GM12878 (cell line): Measurements from ENCODE around the gene ZDHHC9. TPM values are rescaled to one million over a fixed set of nuclear protein-coding genes. Genes with fewer than 3 reads are reported as not detected.

Experiments used
- ATAC-seq: fragments of 200-7000 bp; cut with Tn5 transposase; 3 replicates; pipeline ENCODE4 v1.9.1; 2020; ENCODE audit warnings: mild to moderate bottlenecking, moderate library complexity
- BruUV-seq: library from RNA; stranded (reverse); fragments of 400-500 nt; replicated peaks from 2 replicates; lab custom pipeline; 2021; lab: Mats Ljungman, UMichigan
- CTCF ChIA-PET: fragments of 300-600 bp; sonication (Branson Sonifier 250); formaldehyde crosslinking; extraction: SDS; loops from one replicate; lab custom pipeline; 2021; ENCODE audit warnings: inconsistent platforms; lab: Yijun Ruan, JAX
- POLR2A ChIA-PET: fragments of 350-600 bp; formaldehyde crosslinking; extraction: SDS; loops from one replicate; lab custom pipeline; 2021; ENCODE audit warnings: inconsistent platforms; lab: Charles Lee
- RAD21 ChIA-PET: fragments of 300-600 bp; sonication (Branson Sonifier 250); formaldehyde crosslinking; loops from one replicate; lab custom pipeline; 2023; ENCODE audit warnings: antibody characterized with exemption; ENCODE audit not compliant: unreplicated experiment; lab: Charles Lee
- SMC1A ChIA-PET: fragments of 300-600 bp; sonication (Branson Sonifier 250); formaldehyde crosslinking; loops from one replicate; lab custom pipeline; 2023; ENCODE audit not compliant: unreplicated experiment, uncharacterized antibody; lab: Charles Lee
- DNase-seq: peaks from one replicate; pipeline ENCODE4 v3.0.0-alpha.2; 2011; ENCODE audit warnings: low read depth, low spot score
- FAIRE-seq: peaks from 3 replicates; lab custom pipeline; 2011; peaks lifted over from hg19 to GRCh38; lab: Jason Lieb, UNC
- H2AFZ ChIP-seq: 2 replicates; pipeline ENCODE4 v1.6.0; 2011; ENCODE audit warnings: low read depth, low read length, control low read depth; ENCODE audit not compliant: control insufficient read depth
- H3K27ac ChIP-seq: 2 replicates; pipeline ENCODE4 v1.5.1; 2011; ENCODE audit warnings: control low read depth; ENCODE audit not compliant: control insufficient read depth, insufficient read depth
- H3K27me3 ChIP-seq, 2 experiments: replicated peaks in 1 of 2; 2 replicates each; pipeline versions ENCODE4 v1.6.0 to v1.6.1; 2011; ENCODE audit warnings: low read length in 1 of 2; ENCODE audit not compliant: control insufficient read depth in 2 of 2, insufficient read depth in 2 of 2
- H3K36me3 ChIP-seq, 2 experiments: 2 replicates each; pipeline ENCODE4 v1.5.1; 2011; ENCODE audit warnings: low read length in 1 of 2; ENCODE audit not compliant: control insufficient read depth in 2 of 2, insufficient read depth in 2 of 2
- H3K4me1 ChIP-seq: 2 replicates; pipeline ENCODE4 v1.6.1; 2011; ENCODE audit warnings: mild to moderate bottlenecking, low read length, moderate library complexity, mixed read lengths; ENCODE audit not compliant: control insufficient read depth, insufficient read depth
- H3K4me2 ChIP-seq: 2 replicates; pipeline ENCODE4 v1.6.0; 2011; ENCODE audit warnings: control low read depth; ENCODE audit not compliant: control insufficient read depth, insufficient read depth
- H3K4me3 ChIP-seq: fragments of 200-600 bp; sonication (generic); 2 replicates; pipeline ENCODE4 v1.5.1; 2016
- H3K79me2 ChIP-seq: 2 replicates; pipeline ENCODE4 v1.6.0; 2011; ENCODE audit warnings: low read length; ENCODE audit not compliant: control insufficient read depth, insufficient read depth
- H3K9ac ChIP-seq: 2 replicates; pipeline ENCODE4 v1.8.0; 2011; ENCODE audit warnings: low read length, control low read depth, mixed read lengths; ENCODE audit not compliant: control insufficient read depth, insufficient read depth
- H3K9me3 ChIP-seq: replicated peaks from 3 replicates; pipeline ENCODE4 v1.5.1; 2011; ENCODE audit warnings: mild to moderate bottlenecking, low read length; ENCODE audit not compliant: control insufficient read depth, insufficient read depth
- H4K20me1 ChIP-seq: 2 replicates; pipeline ENCODE4 v1.6.0; 2011; ENCODE audit not compliant: control insufficient read depth, insufficient read depth
- BHLHE40 ChIP-seq, 2 experiments: fragments of 450-650 bp in 1 of 2; IDR thresholded peaks; 2 replicates each; pipeline ENCODE4 v1.6.1; 2011 to 2017; ENCODE audit warnings: low read depth in 2 of 2, borderline replicate concordance in 1 of 2, improper control_type of control experiment in 1 of 2, low read length in 1 of 2, mild to moderate bottlenecking in 1 of 2
- CREM ChIP-seq: IDR thresholded peaks from 2 replicates; pipeline ENCODE4 v1.6.1; 2014; ENCODE audit warnings: antibody characterized with exemption, low read depth
- EED ChIP-seq: sonication (generic); IDR thresholded peaks from 2 replicates; pipeline ENCODE4 v1.6.1; 2016; ENCODE audit warnings: antibody characterized with exemption, low read depth
- IKZF1 ChIP-seq: fragments of 450-650 bp; conservative IDR thresholded peaks from 2 replicates; pipeline ENCODE4 v1.6.1; 2017; ENCODE audit warnings: antibody characterized with exemption, mild to moderate bottlenecking
- KAT2A ChIP-seq: conservative IDR thresholded peaks from 2 replicates; pipeline ENCODE4 v1.6.1; 2011; ENCODE audit warnings: low read depth, low read length; ENCODE audit not compliant: control insufficient read depth
- RB1 ChIP-seq: fragments of 450-650 bp; formaldehyde crosslinking; IDR thresholded peaks from 2 replicates; pipeline ENCODE4 v1.6.1; 2017; ENCODE audit warnings: mild to moderate bottlenecking, borderline replicate concordance
- RFX5 ChIP-seq: IDR thresholded peaks from 2 replicates; pipeline ENCODE4 v1.6.1; 2011; ENCODE audit warnings: low read depth, low read length, improper control_type of control experiment
- RUNX3 ChIP-seq: IDR thresholded peaks from 2 replicates; pipeline ENCODE4 v1.6.1; 2012; ENCODE audit warnings: low read length, inconsistent platforms
- SMAD5 ChIP-seq: IDR thresholded peaks from 2 replicates; pipeline ENCODE4 v1.6.1; 2016; ENCODE audit warnings: antibody characterized with exemption, low read depth
- SPI1 ChIP-seq: IDR thresholded peaks from 2 replicates; pipeline ENCODE4 v1.6.1; 2011; ENCODE audit warnings: low read depth, mild to moderate bottlenecking, low read length, moderate library complexity, borderline replicate concordance; ENCODE audit not compliant: insufficient read depth
- ZNF217 ChIP-seq: fragments of 450-650 bp; IDR thresholded peaks from 2 replicates; pipeline ENCODE4 v1.6.1; 2017; ENCODE audit warnings: antibody characterized with exemption, mild to moderate bottlenecking
- ZNF24 ChIP-seq: fragments of 450-650 bp; IDR thresholded peaks from 2 replicates; pipeline ENCODE4 v1.6.1; 2017; ENCODE audit warnings: antibody characterized with exemption, mild to moderate bottlenecking
- WGBS: methylation state at CpG from one replicate; pipeline ENCODE4 v1.1.6; 2016; ENCODE audit warnings: low lambda C conversion rate; ENCODE audit not compliant: insufficient replicate concordance, insufficient coverage; ENCODE audit errors: missing lambda C conversion rate; 5-methylcytosine and 5-hydroxymethylcytosine counted together
- in situ Hi-C: fragments of 300-500 bp; cut with MboI; formaldehyde crosslinking; loops from 9 replicates; pipeline ENCODE4 v1.14.3; 2018; ENCODE audit warnings: mixed read lengths
- intact Hi-C: fragments of 100-400 bp; cut with micrococcal nuclease; formaldehyde crosslinking; loops from one replicate; pipeline ENCODE4 v1.14.2; 2022; ENCODE audit not compliant: unreplicated experiment
- polyA plus RNA-seq, 11 experiments: library from polyadenylated mRNA; depleted of rRNA in 4 of 11; unstranded in 6 of 11; stranded (reverse) in 5 of 11; fragments of >200 nt; fragmentation: Nextera tagmentation in 4 of 11; fragmentation: Illumina TruSeq in 1 of 11; extraction: Ambion mirVana in 4 of 11; extraction: Trizol in 1 of 11; gene quantifications; 1 replicate in 1 of 11; 2 replicates in 10 of 11; pipeline versions ENCODE4 v1.2.1 to v1.2.3, GENCODE V29; 2011 to 2016; ENCODE audit warnings: inconsistent platforms in 2 of 11, missing spikeins in 2 of 11, low read depth in 1 of 11
- total RNA-seq, 4 experiments: library from RNA; depleted of rRNA in 3 of 4; stranded (reverse); fragments of >200 nt in 3 of 4; fragmentation: Illumina TruSeq in 1 of 4; extraction: Trizol in 1 of 4; gene quantifications; 2 replicates each; pipeline versions ENCODE4 v1.2.1 to v1.2.3, GENCODE V29; 2013 to 2021
- TF ChIP-seq, protein P1 (sequence below): fragments of 150-350 bp; IDR thresholded peaks from 2 replicates; pipeline ENCODE4 v1.6.1; 2014; ENCODE audit warnings: mild to moderate bottlenecking, low read depth, low read length
- TF ChIP-seq, protein P2 (sequence below): IDR thresholded peaks from 2 replicates; pipeline ENCODE4 v1.6.1; 2012; ENCODE audit warnings: low read length, inconsistent platforms
- TF ChIP-seq, protein P3 (sequence below): fragments of 450-650 bp; conservative IDR thresholded peaks from 2 replicates; pipeline ENCODE4 v1.6.1; 2017; ENCODE audit warnings: mild to moderate bottlenecking, moderate library complexity

Gene ZDHHC9
- total and polyA plus RNA-seq, 10 of the 15 experiments (the other 5 are each of a cell fraction or from before 2014, with no cell fraction given): 1.8 to 13.0 (median 5.4) TPM

DNA sequence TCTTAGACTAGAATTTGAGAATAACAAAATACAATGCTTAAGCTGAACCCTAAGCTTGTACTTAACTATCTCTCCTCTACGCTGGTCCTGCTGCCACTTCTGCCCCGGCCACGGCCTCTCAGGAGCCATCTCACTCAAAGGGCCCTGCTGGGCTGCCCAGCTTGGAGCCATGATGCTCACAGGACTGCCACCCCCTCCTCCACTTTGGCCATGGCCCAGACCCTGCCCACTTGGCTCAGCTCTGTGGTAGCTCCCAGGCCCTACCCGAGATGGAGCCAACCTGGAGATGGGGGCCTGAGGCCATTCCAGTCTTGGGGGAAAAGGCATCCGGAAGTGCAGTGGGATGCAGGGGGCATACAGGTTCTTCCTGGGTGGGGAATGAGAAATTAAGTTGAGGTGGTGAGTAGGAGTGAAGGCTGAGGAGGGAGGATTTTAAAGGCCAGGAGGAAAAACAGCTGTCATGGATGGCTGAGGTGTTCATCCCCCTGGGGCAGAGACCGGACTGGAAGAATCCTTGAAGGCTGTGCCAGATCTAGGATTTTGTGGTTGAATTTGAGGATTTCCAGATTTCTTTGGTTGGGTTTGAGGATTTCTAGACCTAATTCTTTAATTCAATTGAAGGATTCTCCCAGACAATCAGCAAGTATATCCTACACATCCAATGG is 63.1 kb downstream of the ZDHHC9 start (continued):
- TF ChIP-seq, protein P1, sequence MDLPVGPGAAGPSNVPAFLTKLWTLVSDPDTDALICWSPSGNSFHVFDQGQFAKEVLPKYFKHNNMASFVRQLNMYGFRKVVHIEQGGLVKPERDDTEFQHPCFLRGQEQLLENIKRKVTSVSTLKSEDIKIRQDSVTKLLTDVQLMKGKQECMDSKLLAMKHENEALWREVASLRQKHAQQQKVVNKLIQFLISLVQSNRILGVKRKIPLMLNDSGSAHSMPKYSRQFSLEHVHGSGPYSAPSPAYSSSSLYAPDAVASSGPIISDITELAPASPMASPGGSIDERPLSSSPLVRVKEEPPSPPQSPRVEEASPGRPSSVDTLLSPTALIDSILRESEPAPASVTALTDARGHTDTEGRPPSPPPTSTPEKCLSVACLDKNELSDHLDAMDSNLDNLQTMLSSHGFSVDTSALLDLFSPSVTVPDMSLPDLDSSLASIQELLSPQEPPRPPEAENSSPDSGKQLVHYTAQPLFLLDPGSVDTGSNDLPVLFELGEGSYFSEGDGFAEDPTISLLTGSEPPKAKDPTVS: no peak
- no peak for TF ChIP-seq RUNX3
- TF ChIP-seq, protein P2, sequence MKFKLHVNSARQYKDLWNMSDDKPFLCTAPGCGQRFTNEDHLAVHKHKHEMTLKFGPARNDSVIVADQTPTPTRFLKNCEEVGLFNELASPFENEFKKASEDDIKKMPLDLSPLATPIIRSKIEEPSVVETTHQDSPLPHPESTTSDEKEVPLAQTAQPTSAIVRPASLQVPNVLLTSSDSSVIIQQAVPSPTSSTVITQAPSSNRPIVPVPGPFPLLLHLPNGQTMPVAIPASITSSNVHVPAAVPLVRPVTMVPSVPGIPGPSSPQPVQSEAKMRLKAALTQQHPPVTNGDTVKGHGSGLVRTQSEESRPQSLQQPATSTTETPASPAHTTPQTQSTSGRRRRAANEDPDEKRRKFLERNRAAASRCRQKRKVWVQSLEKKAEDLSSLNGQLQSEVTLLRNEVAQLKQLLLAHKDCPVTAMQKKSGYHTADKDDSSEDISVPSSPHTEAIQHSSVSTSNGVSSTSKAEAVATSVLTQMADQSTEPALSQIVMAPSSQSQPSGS: no peak
- TF ChIP-seq ZNF24: no peak
- no peak for TF ChIP-seq SPI1
- TF ChIP-seq, all 136 proteins: peak for 7

DNA sequence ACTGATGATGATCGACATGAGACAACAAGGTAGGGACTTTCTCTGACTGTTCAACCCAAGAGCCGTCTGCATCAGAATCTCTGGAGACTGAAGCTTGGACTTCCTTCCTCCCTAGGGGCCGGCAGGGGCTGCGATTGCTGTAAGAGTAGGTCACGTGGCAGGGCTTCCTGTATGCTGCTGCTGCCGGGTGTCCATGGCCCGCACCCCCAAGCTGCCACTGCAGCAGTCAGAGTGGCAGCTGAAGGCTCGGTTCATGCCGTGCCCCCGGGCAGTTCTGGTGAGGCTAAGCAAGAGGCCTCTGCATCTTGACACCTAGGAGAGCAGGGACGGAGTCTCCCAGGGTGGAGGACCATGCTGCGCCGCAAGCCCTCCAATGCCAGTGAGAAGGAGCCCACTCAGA is 63.9 kb downstream of the ZDHHC9 start, which contains the start of gene SASH3:
TSS of gene SASH3 (plus strand) at position 203 of the 400 bp plus-strand sequence. CDS start at position 352, 149 bp downstream.
- FAIRE-seq: no peak
- H3K4me1 ChIP-seq: peaks cover 48% of the 10 kb centered on the region
- H3K9ac ChIP-seq: peak within 1 kb of the TSS; percentile 93
- intact Hi-C loops: loop anchor here (2.0 to 10.0 kb wide), 2 partner anchors 21 to 395 kb away; partner anchors contain the start of gene RAB33A
- CTCF ChIA-PET: interaction anchor here (1.0 to 4.9 kb wide), 2 partner anchors 9 to 46 kb away, joined by 3 to 66 read pairs; no protein-coding TSS in a partner anchor
- ATAC-seq: peak; percentile 41
- SMC1A ChIA-PET: interaction anchor here (5.0 to 14.8 kb wide), 3 partner anchors 10 to 43 kb away, joined by 20 to 165 read pairs (median 58); no protein-coding TSS in a partner anchor
- POLR2A ChIA-PET: interaction anchor here (1.2 to 11.2 kb wide), 4 partner anchors 9 to 307 kb away, joined by 3 to 169 read pairs (median 11); no protein-coding TSS in a partner anchor
- peak within 1 kb of the TSS; percentile 75 for H3K4me3 ChIP-seq
- DNase-seq: no peak
- peak within 1 kb of the TSS; percentile 90 for H3K4me2 ChIP-seq
- no peak within 1 kb of the TSS; the same call in 1 of the 2 replicates for H2AFZ ChIP-seq
- no peaks in the 10 kb centered on the region for H4K20me1 ChIP-seq
- H3K27ac ChIP-seq: peak within 1 kb of the TSS; percentile 94
- RAD21 ChIA-PET: interaction anchor here (5.1 to 7.0 kb wide), 2 partner anchors 9 to 22 kb away, joined by 65 to 166 read pairs; no protein-coding TSS in a partner anchor
- no TSS peak for BruUV-seq
- in situ Hi-C loops: no loop called here
- no peaks in the 10 kb centered on the region for H3K27me3 ChIP-seq
- WGBS: 7% methylated on average over 13 of the region's 13 CpGs
- H3K79me2 ChIP-seq: peaks cover 58% of the 10 kb centered on the region
- no peaks in the 10 kb centered on the region for H3K9me3 ChIP-seq
- H3K36me3 ChIP-seq: peaks cover 0 to 8% of the 10 kb centered on the region in 2 experiments; a peak in 2 of 4 replicates
- TF ChIP-seq KAT2A (no peak), SMAD5 (peak; percentile 86; the same call in 1 of the 2 replicates), ZNF217 (no peak), EED (peak; percentile 67; the same call in 1 of the 2 replicates), RFX5 (no peak), RB1 (no peak), IKZF1 (peak; percentile 83), BHLHE40 (IDR thresholded peaks at IDR 0.05; ENCODE audit: borderline replicate concordance in 1 of 2, low read depth in 2 of 2, low read length in 1 of 2) (peak; percentile 82 to 87), CREM (peak; percentile 39; the same call in 1 of the 2 replicates)
- TF ChIP-seq, protein P3, sequence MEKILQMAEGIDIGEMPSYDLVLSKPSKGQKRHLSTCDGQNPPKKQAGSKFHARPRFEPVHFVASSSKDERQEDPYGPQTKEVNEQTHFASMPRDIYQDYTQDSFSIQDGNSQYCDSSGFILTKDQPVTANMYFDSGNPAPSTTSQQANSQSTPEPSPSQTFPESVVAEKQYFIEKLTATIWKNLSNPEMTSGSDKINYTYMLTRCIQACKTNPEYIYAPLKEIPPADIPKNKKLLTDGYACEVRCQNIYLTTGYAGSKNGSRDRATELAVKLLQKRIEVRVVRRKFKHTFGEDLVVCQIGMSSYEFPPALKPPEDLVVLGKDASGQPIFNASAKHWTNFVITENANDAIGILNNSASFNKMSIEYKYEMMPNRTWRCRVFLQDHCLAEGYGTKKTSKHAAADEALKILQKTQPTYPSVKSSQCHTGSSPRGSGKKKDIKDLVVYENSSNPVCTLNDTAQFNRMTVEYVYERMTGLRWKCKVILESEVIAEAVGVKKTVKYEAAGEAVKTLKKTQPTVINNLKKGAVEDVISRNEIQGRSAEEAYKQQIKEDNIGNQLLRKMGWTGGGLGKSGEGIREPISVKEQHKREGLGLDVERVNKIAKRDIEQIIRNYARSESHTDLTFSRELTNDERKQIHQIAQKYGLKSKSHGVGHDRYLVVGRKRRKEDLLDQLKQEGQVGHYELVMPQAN: no peak
